GM13977 (cell line): ENCODE data around the gene LRRC42.

Experiments used
- DNase-seq: peaks from one replicate; pipeline ENCODE4 v3.0.0; 2012; ENCODE audit warnings: low spot score
- in situ Hi-C: fragments of 300-500 bp; cut with MboI; formaldehyde crosslinking; loops from one replicate; pipeline ENCODE4 v1.12.0; 2022; ENCODE audit warnings: low sequenced_read_pairs, low pct_unique_long_range_greater_than_20kb, mixed read lengths, inconsistent platforms; ENCODE audit not compliant: unreplicated experiment
- TF ChIP-seq, protein P1 (sequence below): IDR thresholded peaks from 2 replicates; pipeline ENCODE4 v1.5.1; 2012; ENCODE audit warnings: mild to moderate bottlenecking, control low read depth; ENCODE audit not compliant: insufficient read depth; ENCODE audit errors: extremely low read depth, missing control alignments

Gene LRRC42

GRCh38 chr1:53906121-53906520, 40.0 kb upstream of the LRRC42 start:
- in situ Hi-C loops, result no loop called here
- DNase-seq, result no peak
- TF ChIP-seq, protein P1, sequence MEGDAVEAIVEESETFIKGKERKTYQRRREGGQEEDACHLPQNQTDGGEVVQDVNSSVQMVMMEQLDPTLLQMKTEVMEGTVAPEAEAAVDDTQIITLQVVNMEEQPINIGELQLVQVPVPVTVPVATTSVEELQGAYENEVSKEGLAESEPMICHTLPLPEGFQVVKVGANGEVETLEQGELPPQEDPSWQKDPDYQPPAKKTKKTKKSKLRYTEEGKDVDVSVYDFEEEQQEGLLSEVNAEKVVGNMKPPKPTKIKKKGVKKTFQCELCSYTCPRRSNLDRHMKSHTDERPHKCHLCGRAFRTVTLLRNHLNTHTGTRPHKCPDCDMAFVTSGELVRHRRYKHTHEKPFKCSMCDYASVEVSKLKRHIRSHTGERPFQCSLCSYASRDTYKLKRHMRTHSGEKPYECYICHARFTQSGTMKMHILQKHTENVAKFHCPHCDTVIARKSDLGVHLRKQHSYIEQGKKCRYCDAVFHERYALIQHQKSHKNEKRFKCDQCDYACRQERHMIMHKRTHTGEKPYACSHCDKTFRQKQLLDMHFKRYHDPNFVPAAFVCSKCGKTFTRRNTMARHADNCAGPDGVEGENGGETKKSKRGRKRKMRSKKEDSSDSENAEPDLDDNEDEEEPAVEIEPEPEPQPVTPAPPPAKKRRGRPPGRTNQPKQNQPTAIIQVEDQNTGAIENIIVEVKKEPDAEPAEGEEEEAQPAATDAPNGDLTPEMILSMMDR, result no peak

DNA sequence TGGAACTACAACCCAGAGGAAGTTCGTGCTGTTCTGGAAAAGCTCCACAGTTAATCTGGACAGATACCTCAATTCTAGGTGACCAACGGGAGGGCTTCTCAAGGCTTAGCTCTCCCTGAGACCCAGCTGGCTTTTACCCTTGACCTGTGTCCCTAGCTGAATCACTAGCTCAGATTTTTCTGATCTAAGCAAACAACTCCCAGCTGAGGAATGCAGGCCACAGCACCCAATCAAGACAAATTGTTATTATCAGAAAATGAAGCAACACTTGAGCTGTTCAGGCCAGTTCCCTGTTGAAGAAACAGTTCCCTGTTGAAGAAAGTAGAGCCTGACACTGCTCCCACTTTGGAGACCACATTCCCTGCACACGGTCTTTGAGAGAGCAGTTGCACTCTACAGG, 36.2 kb upstream of the LRRC42 start:
- DNase-seq, result no peak
- in situ Hi-C loops, result no loop called here
- TF ChIP-seq, protein P1, result no peak

DNA sequence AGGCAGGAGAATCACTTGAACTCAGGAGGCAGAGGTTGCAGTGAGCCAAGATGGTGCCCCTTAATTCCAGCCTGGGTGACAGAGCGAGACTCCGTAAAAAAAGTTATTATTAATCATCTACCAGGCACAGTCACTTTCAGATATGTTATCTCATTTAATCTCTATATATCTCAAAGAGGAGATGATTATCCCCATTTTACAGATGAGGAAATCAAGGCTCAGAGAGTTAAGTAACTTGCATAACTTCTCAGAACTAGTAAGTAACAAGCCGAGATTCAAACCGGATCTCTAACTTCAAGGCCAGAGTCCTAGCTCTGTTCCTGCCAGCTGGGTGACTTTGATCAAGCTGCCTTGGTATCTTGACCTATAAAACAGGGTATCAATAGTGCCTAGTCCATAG, 34.7 kb upstream of the LRRC42 start:
- TF ChIP-seq, protein P1, result no peak
- DNase-seq, result no peak
- in situ Hi-C loops, result no loop called here

GRCh38 chr1:53913352-53914033, 32.7 kb upstream of the LRRC42 start:
- no peak for DNase-seq
- TF ChIP-seq, protein P1, result no peak
- in situ Hi-C loops, result no loop called here

DNA sequence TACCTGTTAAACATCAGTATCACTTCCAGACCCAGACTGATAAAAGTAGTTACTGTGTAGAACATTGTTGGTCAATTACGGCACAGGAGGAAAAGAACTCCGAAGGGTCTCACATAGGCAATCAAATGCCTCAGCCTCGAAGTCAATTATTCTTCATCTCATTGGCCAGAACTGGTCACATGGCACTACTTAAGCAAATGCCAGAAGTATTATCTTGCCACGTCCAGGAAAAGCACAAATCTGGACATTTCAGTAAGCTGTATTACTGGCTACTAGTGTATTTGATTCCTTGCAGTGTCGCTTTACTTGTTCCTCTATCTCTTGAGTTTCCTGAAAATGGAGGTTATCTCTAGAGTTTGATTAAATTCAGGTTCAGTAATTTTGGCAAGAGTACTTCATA, 27.8 kb upstream of the LRRC42 start:
- DNase-seq, result no peak
- TF ChIP-seq, protein P1, result no peak
- in situ Hi-C loops, result no loop called here

DNA sequence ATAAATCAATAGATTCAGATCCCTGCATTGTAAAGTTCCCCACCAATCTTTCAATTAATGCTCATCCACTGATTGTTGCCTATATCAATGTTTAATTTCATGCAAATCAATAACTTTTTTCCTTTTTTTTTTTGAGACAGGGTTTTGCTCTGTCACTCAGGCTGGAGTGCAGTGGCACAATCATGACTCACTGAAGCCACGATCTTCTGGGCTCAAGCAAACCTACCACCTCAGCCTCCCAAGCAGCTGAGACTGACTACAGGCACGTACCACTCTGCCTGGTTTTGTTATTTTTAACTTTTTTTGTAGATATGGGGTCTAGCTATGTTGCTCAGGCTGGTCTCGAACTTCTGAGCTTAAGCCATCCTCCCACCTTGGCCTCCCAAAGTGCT, 26.5 kb upstream of the LRRC42 start:
- TF ChIP-seq, protein P1, result no peak
- in situ Hi-C loops, result no loop called here
- no peak for DNase-seq
